NB4 (cell line): ENCODE data around the gene PSG3.
"Not testable (repeated sequence)": the region's sequence is repeated elsewhere in the genome, so short reads cannot be mapped to it uniquely, and the experiment has no call there.

Experiments
- CTCF ChIP-seq: IDR thresholded peaks from one replicate; pipeline ENCODE4 v1.5.1; 2012; ENCODE audit warnings: low read depth, low read length
- POLR2A ChIP-seq: IDR thresholded peaks from 2 replicates; pipeline ENCODE4 v1.6.1; 2011; ENCODE audit warnings: mild to moderate bottlenecking; ENCODE audit not compliant: insufficient read length; ENCODE audit errors: extremely low read depth
- TF ChIP-seq, protein P1 (sequence below): IDR thresholded peaks from 2 replicates; pipeline ENCODE4 v1.6.1; 2011; ENCODE audit warnings: low read depth, low read length

DNA sequence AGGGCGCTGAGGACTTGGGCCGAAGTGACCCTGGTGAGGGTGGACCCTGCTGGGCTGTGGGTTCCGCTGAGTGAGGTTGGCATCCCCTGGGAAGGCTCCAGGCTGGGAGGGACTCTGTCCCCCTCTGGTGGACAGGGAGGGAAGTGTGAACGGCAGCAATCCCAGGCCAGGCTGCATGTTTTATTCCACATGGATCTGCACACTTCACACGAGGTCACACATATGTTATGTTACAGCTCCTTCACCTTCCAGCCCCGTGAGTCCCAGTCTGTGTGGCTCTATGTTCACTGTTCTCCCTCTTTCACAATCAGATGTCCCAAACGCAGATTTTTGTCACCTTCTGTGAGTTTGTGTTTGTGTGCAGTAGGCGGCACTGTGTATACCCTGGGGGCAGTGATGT, 27.0 kb upstream of the PSG3 start:
- not testable (repeated sequence) for TF ChIP-seq CTCF, POLR2A
- TF ChIP-seq, protein P1, sequence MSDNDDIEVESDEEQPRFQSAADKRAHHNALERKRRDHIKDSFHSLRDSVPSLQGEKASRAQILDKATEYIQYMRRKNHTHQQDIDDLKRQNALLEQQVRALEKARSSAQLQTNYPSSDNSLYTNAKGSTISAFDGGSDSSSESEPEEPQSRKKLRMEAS = not testable (repeated sequence)
